GM12892 (cell line): ENCODE data around the gene P2RY2.

Experiments
- POLR2A ChIP-seq: IDR thresholded peaks from 2 replicates; pipeline ENCODE4 v1.6.1; 2011; ENCODE audit warnings: low read depth, low read length, control low read depth
- POLR2AphosphoS5 ChIP-seq: IDR thresholded peaks from 2 replicates; pipeline ENCODE4 v1.6.1; 2011; ENCODE audit warnings: low read depth, low read length, control low read depth

DNA sequence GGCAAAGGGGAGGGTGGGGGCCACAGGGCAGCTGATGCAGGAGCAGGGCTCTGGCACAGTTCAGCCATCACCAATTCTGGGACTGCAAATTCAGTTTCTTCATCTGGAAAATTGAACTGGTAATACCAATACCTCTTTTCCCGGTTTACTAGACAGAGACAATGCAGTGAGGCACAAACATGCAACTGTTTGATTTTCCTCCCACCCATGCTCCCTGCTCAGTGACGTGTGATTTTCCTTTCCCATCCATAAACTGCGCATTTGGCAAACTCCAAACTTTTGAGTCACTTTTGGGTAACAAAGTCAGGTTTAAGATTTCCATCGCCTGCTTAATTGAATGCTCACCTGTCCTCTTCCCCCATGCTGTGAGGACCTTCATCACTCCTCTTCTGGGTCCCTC, 23.2 kb downstream of the P2RY2 start:
- no peak for TF ChIP-seq POLR2A
- TF ChIP-seq POLR2AphosphoS5 = no peak
